ENCODE measurements around the gene DCLRE1B. TPM values are rescaled to one million over a fixed set of nuclear protein-coding genes. Genes with fewer than 3 reads are reported as not detected.

The DCLRE1B gene
- total and polyA plus RNA-seq, 10 donors, result 1.9 to 10.5 (median 7.3) TPM

- Histone ChIP-seq H3K4me1 (peaks cover 26 to 49% (median 44%) of the 10 kb centered on the region in 6 donors), H3K27me3 (replicated peaks in 1 of 7) (no peaks in the 10 kb centered on the region), H3K36me3 (no peaks in the 10 kb centered on the region), H3K27ac (peak overlapping the region; percentile 95 to 99 (median 98)), H3K4me3 (peak overlapping the region; percentile 85 to 96 (median 90)), H3K9me3 (no peaks in the 10 kb centered on the region)
- TF ChIP-seq POLR2AphosphoS5 (IDR thresholded peaks at IDR 0.05) (no peak), POLR2A (IDR thresholded peaks at IDR 0.05) (no peak), CTCF (IDR thresholded peaks at IDR 0.05 in 8 of 11, conservative IDR thresholded peaks at IDR 0.05 in 3 of 11) (no peak)
- 9 to 13% (median 12%) methylated on average over 6 of the region's 6 CpGs for WGBS, 5 donors
- no peak for DNase-seq
- intact Hi-C loops (cut with DNase I; ENCODE audit: low total_unique reads), result no loop called here
These were observed 23.2 kb downstream of the DCLRE1B start for GRCh38 chr1:113928187-113928930.

- WGBS, 5 donors, result 0 to 1% (median 0%) methylated on average over 18 to 61 of the region's 61 CpGs
- intact Hi-C loops (cut with DNase I; ENCODE audit: low total_unique reads), result no loop called here
These were observed 24.0 kb downstream of the DCLRE1B start, which contains the start of gene HIPK1 for GRCh38 chr1:113928941-113929749. TSS of gene HIPK1 (plus strand) at chr1:113929324.

GRCh38 chr1:113929750-113930498 lies 24.8 kb downstream of the DCLRE1B start:
- H3K4me1 ChIP-seq, result peaks cover 26 to 65% (median 59%) of the 10 kb centered on the region in 6 donors
- intact Hi-C loops (cut with DNase I; ENCODE audit: low total_unique reads), result no loop called here
- WGBS, 5 donors, result 0 to 1% (median 0%) methylated on average over 21 to 63 of the region's 64 CpGs

More at GRCh38 chr1:113928941-113929749, 24.0 kb downstream of the DCLRE1B start, which contains the start of gene HIPK1:
- peak within 1 kb of the TSS; percentile 85 to 96 (median 90) for H3K4me3 ChIP-seq
- H3K27me3 ChIP-seq (replicated peaks in 1 of 7), result no peaks in the 10 kb centered on the region
- H3K4me1 ChIP-seq, result peaks cover 26 to 57% (median 52%) of the 10 kb centered on the region in 6 donors
- no peaks in the 10 kb centered on the region for H3K36me3 ChIP-seq
- peak; percentile 99 for DNase-seq
- no peaks in the 10 kb centered on the region for H3K9me3 ChIP-seq
- TF ChIP-seq POLR2AphosphoS5 (IDR thresholded peaks at IDR 0.05) (peak; percentile 93 to 95 (median 93)), POLR2A (IDR thresholded peaks at IDR 0.05) (peak in 2 of 3 donors; percentile 39 to 72), CTCF (IDR thresholded peaks at IDR 0.05 in 8 of 11, conservative IDR thresholded peaks at IDR 0.05 in 3 of 11) (peak in 4 of 11 experiments; percentile 4 to 30 (median 24))
- H3K27ac ChIP-seq, result peak within 1 kb of the TSS; percentile 95 to 99 (median 98)

More at GRCh38 chr1:113929750-113930498, 24.8 kb downstream of the DCLRE1B start:
- TF ChIP-seq POLR2AphosphoS5 (IDR thresholded peaks at IDR 0.05) (peak in 2 of 3 donors; percentile 25 to 53), CTCF (IDR thresholded peaks at IDR 0.05 in 8 of 11, conservative IDR thresholded peaks at IDR 0.05 in 3 of 11) (peak in 3 of 11 experiments; percentile 14 to 43 (median 33)), POLR2A (IDR thresholded peaks at IDR 0.05) (no peak)
- Histone ChIP-seq H3K4me3 (peak overlapping the region; percentile 85 to 96 (median 90)), H3K9me3 (no peaks in the 10 kb centered on the region), H3K27ac (peak overlapping the region; percentile 95 to 99 (median 98)), H3K36me3 (no peaks in the 10 kb centered on the region), H3K27me3 (replicated peaks in 1 of 7) (no peaks in the 10 kb centered on the region)
- DNase-seq, result peak; percentile 94

Measured in spleen (tissue), 11 donors.